NCI-H2196 (cell line): ENCODE results near the gene DCDC2.
"Not testable (repeated sequence)": the region's sequence is repeated elsewhere in the genome, so short reads cannot be mapped to it uniquely, and the experiment has no call there.

Experiments
- DNase-seq: peaks from one replicate; lab custom pipeline; 2025; ENCODE audit not compliant: unreplicated experiment; lab: John Stamatoyannopoulos, UW

The DCDC2 gene

DNA sequence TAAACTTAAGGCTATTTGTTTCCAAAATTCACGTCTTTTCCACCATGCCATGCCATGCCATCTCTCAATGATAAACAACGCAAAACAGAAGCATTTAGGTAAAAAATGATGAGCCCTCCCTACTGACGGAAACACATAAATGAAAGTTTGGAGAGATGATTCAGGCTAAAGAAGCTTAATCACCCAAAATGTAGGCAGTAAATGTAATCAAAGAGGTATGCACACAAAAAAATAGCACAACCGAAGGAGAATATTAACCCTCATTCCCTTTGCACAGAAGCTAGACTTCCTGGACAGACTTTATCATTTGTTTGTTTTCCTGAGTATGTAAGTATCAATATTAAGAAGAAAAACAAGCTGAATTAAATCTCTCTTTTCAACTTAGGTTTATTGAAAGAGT lies 28.8 kb downstream of the DCDC2 start:
- no peak for DNase-seq

DNA sequence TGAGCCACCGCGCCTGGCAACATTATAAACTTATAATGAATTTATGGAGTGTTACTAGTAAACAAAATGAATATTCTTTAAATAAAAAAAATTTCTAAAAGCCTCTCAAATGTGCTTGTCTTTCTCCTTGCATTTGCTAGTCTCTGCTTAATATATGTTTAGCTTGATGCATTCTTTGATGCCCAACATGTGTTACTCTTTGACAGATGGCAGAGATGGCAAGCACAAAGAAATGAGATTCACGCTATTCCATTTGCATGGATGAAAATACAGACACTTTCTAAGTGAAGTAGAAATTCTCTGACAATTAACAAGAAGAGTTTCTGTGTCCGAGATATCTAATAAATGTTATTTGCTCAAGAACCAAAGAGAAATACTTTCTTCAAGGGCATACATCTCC lies 30.1 kb downstream of the DCDC2 start:
- no peak for DNase-seq

- DNase-seq = no peak
These were observed 31.9 kb downstream of the DCDC2 start for GRCh38 chr6:24325978-24326377.

GRCh38 chr6:24324617-24325016 lies 33.2 kb downstream of the DCDC2 start:
- DNase-seq = no peak

- no peak for DNase-seq
These were observed 34.1 kb downstream of the DCDC2 start for GRCh38 chr6:24323632-24324337.

- DNase-seq = no peak
These were observed 34.9 kb downstream of the DCDC2 start for GRCh38 chr6:24322924-24323323.

DNA sequence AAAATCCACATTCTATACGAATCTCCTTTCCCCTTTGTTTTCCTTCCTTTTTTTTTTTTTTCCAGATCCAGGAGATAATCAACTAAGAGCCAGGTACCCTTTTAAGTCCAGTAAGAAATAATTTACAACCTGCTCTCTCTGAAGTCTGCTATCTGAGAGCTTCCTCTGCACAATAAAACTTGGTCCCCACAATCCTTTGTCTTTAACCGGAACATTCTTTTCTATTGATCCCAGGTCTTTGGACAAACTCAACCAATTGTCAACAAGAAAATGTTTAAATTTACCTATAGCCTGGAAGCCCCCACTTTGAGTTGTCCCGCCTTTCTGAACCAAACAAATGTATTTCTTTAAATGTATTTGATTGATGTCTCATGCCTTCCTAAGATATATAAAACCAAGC lies 35.4 kb downstream of the DCDC2 start:
- not testable (repeated sequence) for DNase-seq

GRCh38 chr6:24321538-24322162 lies 36.2 kb downstream of the DCDC2 start:
- no peak for DNase-seq

GRCh38 chr6:24313251-24314141 lies 44.4 kb downstream of the DCDC2 start:
- no peak for DNase-seq

DNA sequence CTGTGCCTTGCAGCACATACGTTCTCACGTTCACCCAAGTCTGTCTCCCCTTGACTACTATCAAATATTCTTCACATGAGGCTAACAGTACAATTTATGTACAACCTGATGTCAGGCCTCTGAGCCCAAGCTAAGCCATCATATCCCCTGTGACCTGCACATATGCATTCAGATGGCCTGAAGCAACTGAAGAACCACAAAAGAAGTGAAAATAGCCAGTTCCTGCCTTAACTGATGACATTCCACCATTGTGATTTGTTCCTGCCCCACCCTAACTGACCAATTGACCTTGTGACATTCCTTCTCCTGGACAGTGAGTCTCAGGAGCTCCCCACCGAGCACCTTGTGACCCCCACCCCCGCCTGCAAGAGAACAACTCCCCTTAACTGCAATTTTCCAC lies 46.1 kb downstream of the DCDC2 start:
- not testable (repeated sequence) for DNase-seq

DNA sequence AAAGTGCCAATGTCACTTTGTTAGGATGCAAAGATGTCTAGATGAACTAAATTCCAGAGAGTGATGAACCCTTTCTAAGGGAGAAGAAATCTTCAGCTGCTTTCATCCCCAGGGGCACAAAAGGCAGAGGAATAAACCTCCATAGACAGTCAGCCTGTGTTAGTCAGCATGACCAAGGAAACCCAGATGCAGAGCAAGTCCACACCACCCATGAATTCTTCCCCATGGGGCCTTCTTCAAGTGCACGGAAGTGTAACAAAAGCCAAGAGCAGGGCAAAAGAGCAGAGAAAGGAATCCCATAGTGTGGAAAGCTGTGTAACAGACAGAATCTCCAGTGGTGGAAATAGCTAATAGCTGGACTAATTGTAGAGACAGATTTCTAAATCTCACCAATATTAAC lies 50.0 kb downstream of the DCDC2 start:
- DNase-seq = no peak

DNA sequence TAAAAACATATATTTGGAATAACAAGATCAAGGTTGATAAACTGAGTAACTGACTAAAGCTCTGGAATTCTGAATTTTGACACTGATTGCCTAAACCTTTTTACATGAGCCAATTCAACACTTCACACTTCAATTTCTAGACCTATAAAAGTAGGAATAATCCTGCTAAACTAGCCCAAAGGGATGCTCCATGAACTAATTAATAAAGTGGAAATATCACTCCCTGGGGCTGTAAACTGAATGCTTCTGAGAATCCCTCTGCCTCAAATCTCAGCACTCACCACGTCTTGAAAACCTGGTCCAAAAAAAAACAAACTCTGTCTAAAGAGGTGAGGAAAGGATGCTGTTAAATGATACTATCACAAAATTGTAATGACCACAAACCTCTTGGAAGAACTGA lies 50.9 kb downstream of the DCDC2 start:
- DNase-seq = no peak

DNA sequence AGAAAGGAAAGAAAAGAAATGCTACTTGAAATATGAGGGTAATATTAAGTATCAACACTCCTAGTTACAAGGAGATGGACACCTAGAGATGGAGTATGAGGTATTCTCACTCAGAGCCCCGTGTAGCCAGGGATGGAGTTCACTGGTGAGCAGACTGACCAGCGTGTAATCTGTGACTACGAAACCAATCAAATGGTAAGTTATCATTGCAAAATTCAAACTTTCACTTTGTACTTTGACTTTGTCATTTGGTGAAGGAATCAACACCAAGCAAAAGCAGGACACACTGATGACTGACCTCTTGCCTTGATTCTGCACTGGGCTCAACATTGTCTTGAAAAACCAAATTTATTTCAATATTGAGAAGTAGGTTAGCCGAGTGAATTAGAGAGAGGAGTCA lies 51.8 kb downstream of the DCDC2 start:
- DNase-seq = no peak

- DNase-seq = no peak
These were observed 60.9 kb downstream of the DCDC2 start for GRCh38 chr6:24296944-24297343.

GRCh38 chr6:24293852-24294251 lies 64.0 kb downstream of the DCDC2 start:
- DNase-seq = not testable (repeated sequence)

DNA sequence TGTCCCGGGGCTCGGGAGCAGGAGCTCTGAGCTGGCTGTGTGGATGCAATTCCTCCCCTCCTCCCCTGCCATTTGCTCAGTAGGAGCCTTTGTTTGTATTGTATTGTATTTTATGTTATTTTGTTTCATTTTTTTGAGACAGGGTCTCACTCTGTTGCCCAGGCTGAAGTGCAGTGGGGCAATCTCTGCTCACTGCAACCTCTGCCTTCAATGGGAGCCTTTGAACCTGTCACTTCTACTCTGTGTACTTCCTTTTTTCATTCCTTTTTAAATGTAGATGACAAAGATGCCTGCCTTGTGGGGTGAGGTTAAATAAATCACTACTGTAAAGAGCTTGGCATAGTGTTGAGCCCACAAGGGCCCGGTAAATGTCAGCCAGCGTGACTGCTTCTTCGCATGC lies 70.6 kb downstream of the DCDC2 start:
- DNase-seq = no peak

DNA sequence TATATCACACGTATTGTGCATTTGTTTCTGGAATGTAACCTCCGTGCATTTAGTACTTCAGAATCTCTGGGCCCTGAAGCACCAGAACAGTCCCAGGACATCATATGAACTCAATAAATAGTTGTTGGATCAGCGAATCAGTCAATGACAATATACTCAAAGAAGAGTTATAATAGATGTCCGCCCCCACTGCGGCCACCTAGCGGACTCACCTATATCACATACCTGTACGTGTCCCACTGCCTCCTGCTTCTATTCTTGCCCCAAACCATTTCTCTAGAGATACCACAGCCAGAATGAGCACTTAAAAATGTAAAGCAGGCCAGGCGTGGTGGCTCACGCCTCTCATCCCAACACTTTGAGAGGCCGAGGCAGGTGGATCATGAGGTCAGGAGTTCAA lies 73.9 kb downstream of the DCDC2 start:
- DNase-seq = no peak

GRCh38 chr6:24283043-24283985 lies 74.5 kb downstream of the DCDC2 start:
- DNase-seq = peak; percentile 91

DNA sequence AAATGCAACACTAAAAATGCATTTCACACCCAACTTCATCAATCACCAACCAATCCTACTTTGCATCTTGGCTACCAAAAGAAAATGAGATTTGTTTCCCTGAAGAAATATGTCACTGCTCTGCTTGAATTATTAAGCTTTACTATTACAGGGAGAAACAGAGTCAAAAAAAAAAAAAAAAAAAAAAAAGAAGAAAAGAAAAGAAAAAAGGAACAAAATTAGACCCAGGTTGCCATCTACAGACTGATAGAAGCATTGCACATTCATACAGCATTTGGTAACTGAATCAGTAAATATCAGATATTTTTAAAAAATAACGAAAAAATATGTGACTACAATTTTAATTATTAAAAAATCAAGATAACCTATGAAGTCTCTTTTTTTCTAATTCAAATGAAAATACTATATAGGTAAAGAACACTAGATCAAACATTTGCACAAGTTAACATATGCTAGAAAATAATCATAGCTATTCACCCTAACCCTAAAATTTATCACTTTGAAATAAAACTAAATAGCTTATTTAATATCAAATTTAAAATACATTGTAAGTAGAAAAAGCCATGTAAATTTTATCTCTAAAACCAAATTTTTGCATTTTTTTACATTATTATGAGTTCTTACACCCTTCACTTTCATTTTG lies 83.3 kb downstream of the DCDC2 start:
- peak; percentile 32 for DNase-seq

- DNase-seq = no peak
These were observed 84.6 kb downstream of the DCDC2 start for GRCh38 chr6:24273096-24273870.
